Thoracic aorta (tissue), 2 donors: Measurements from ENCODE around the gene ZNF785. TPM values are rescaled to one million over a fixed set of nuclear protein-coding genes. Genes with fewer than 3 reads are reported as not detected.

Experiments
- ATAC-seq: fragments of 150-250 bp; one replicate; pipeline ENCODE4 v1.8.0; 2017; ENCODE audit warnings: low read depth; ENCODE audit not compliant: insufficient number of reproducible peaks, low FRiP score
- DNase-seq: peaks from one replicate; pipeline ENCODE4 v3.0.0-alpha.2; 2020; ENCODE audit warnings: low spot score
- H3K27ac ChIP-seq, 2 donors: fragments of 200-600 bp; sonication (generic); 1 replicate in 1 of 2; 2 replicates in 1 of 2; pipeline ENCODE4 v1.5.1; 2016; ENCODE audit warnings: mild to moderate bottlenecking in 2 of 2, moderate library complexity in 2 of 2
- H3K27me3 ChIP-seq: fragments of 200-600 bp; sonication (generic); replicated peaks from 2 replicates; pipeline ENCODE4 v1.6.0; 2016; ENCODE audit warnings: mild to moderate bottlenecking; ENCODE audit not compliant: insufficient read depth
- H3K36me3 ChIP-seq: fragments of 200-600 bp; sonication (generic); one replicate; pipeline ENCODE4 v1.5.1; 2016
- H3K4me1 ChIP-seq, 2 donors: fragments of 200-600 bp; sonication (generic); 1 replicate in 1 of 2; 2 replicates in 1 of 2; pipeline versions ENCODE4 v1.5.1 to v1.6.0; 2016; ENCODE audit warnings: low read depth in 2 of 2, mild to moderate bottlenecking in 1 of 2; ENCODE audit not compliant: control insufficient read depth in 1 of 2
- H3K4me3 ChIP-seq: fragments of 200-600 bp; sonication (generic); 2 replicates; pipeline ENCODE4 v1.5.1; 2016; ENCODE audit warnings: mild to moderate bottlenecking
- H3K9me3 ChIP-seq: fragments of 200-600 bp; sonication (generic); 2 replicates; pipeline ENCODE4 v1.5.1; 2016
- total RNA-seq, 2 donors: library from RNA; depleted of rRNA; stranded (reverse); fragments of >200 nt; gene quantifications; one replicate each; pipeline versions ENCODE4 v1.1.0 to v1.2.3, GENCODE V29; 2016
- TF ChIP-seq, protein P1 (sequence below): fragments of 200-600 bp; sonication (generic); IDR thresholded peaks from one replicate; pipeline ENCODE4 v1.5.1; 2019; ENCODE audit warnings: antibody characterized with exemption

The ZNF785 gene
- total RNA-seq, 2 donors from 2014 or later: 10.9 to 15.6 TPM

DNA sequence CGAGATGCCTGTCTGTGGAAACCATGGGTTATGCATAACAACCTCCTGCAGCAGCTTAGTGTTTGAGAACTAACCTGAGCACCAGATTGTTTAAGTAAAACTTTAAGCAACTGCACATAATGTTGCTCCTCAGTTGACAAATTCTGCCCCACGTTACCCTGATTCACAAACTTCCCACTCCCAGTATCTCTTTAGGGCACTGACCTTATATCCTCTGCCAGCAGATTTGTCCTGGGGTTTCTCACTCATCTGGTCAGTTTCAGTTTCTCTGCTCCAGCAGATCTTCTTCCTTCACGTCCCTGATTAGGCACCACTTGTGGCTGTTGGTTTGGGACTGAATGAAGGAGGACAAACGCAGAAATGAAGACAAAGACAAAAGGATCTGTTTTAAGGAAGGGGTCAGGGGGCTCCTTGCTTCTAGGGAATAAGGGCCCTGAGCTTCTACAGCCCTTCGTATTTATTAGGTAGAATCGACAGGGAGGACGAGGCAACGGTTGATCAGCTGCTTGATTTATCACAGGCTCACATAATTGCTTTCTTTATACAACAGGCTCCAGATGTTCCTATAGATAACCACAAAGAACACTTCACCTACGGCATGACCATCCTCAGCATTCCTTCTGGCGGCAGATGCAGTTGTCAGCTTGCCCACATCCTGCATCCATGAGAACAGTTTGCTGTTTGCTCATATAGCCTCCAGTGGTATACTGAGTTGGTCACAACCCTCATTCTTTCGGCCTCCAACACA is 38.2 kb upstream of the ZNF785 start:
- DNase-seq (no peak), ATAC-seq (no peak)
- no peaks in the 10 kb centered on the region for H3K27me3 ChIP-seq
- no peaks in the 10 kb centered on the region for H3K9me3 ChIP-seq
- no peak overlapping the region for H3K27ac ChIP-seq
- TF ChIP-seq, protein P1, sequence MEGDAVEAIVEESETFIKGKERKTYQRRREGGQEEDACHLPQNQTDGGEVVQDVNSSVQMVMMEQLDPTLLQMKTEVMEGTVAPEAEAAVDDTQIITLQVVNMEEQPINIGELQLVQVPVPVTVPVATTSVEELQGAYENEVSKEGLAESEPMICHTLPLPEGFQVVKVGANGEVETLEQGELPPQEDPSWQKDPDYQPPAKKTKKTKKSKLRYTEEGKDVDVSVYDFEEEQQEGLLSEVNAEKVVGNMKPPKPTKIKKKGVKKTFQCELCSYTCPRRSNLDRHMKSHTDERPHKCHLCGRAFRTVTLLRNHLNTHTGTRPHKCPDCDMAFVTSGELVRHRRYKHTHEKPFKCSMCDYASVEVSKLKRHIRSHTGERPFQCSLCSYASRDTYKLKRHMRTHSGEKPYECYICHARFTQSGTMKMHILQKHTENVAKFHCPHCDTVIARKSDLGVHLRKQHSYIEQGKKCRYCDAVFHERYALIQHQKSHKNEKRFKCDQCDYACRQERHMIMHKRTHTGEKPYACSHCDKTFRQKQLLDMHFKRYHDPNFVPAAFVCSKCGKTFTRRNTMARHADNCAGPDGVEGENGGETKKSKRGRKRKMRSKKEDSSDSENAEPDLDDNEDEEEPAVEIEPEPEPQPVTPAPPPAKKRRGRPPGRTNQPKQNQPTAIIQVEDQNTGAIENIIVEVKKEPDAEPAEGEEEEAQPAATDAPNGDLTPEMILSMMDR: no peak
- H3K4me1 ChIP-seq: no peaks in the 10 kb centered on the region
- no peaks in the 10 kb centered on the region for H3K36me3 ChIP-seq
- no peak overlapping the region for H3K4me3 ChIP-seq

DNA sequence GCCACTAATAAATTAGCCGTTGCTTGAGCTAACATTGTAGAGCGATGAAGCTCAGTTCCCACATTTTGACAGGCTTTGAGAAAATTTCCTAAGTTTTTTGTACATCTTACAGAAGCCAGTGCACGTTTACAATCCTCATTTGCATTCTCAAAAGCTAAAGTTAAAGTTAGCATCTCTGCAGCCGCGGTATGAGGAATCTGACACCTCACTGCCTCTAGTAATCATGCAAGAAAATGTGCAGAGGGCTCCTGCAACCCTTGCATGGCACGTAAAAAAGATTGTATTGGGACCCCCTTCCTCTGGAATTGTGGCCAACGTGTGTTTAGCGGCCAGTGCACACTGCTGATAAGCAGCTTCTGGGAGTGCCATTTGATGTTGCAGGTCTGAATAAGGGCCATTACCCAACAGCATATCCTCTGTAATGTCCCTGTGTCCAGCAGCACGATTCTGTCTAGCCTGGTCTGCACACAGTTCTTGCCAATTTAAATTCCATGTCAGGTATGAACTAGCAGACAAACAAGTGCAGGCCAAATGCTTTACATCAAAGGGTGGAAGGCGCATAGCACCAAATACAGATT is 37.0 kb upstream of the ZNF785 start:
- Histone ChIP-seq H3K4me1 (no peaks in the 10 kb centered on the region), H3K9me3 (no peaks in the 10 kb centered on the region), H3K36me3 (no peaks in the 10 kb centered on the region), H3K4me3 (no peak overlapping the region), H3K27me3 (no peaks in the 10 kb centered on the region), H3K27ac (no peak overlapping the region)
- DNase-seq (no peak), ATAC-seq (no peak)
- TF ChIP-seq, protein P1: no peak

DNA sequence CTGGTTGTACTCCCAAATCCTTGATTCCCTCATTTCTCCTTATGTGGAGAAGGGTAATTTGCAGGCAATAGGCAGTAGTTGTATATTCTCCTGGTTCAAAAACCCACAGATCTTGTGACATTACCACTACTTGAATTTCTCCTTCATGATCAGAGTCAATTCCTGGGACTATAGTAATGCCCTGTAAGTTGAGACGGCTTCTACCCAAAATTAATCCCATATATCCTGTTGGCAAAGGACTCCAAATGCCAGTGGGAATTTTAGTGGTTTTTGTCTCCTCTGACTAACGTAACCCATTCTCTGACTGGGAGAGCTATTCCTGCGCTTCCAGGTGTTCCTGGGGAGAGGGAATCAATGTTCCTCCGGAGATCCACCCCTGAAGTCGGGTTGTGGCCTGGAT is 36.3 kb upstream of the ZNF785 start:
- H3K4me3 ChIP-seq: no peak overlapping the region
- TF ChIP-seq, protein P1: no peak
- H3K4me1 ChIP-seq: no peaks in the 10 kb centered on the region
- ATAC-seq (no peak), DNase-seq (no peak)
- no peaks in the 10 kb centered on the region for H3K36me3 ChIP-seq
- H3K27ac ChIP-seq: no peak overlapping the region
- no peaks in the 10 kb centered on the region for H3K27me3 ChIP-seq
- no peaks in the 10 kb centered on the region for H3K9me3 ChIP-seq

DNA sequence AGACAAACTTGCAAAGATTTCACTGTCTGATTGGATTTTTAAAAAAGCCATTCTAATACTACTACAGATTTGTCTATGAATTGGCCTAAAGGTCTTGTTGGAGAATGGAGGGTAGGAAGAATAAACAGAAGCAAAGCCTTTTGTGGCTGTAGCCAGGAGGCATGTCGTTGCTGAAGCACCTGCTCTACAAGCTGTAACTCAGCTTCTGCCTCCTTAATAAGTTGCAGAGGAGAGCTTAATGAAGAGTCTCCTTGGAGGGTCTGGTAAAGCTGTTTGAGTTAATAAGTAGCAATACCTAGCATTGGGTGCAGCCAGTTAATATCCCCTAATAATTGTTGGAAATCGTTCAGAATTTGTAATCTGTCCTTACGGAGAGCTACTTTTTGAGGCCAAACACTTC is 34.7 kb upstream of the ZNF785 start:
- no peak overlapping the region for H3K27ac ChIP-seq
- no peak for ATAC-seq

DNA sequence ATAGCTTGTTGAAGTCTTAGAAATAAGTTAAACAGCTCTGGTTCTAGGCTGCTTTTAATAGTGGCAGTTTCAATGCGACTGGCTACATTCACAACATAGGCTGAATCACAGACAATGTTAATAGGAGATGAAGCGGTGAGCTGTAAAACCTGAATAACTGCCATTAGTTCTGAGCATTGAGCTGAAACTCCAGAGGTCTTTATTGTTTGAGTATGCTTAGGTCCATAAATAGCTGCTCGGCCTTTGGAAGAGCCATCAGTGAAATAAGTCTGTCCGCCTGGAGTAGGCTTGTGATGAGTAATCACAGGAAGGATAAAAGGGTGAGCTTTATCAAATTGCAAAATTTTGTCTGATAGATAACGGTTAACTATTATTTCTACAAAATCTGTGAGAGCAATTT is 34.1 kb upstream of the ZNF785 start:
- no peaks in the 10 kb centered on the region for H3K4me1 ChIP-seq
- H3K9me3 ChIP-seq: no peaks in the 10 kb centered on the region
- DNase-seq (no peak), ATAC-seq (no peak)
- H3K27me3 ChIP-seq: no peaks in the 10 kb centered on the region
- no peak overlapping the region for H3K4me3 ChIP-seq
- no peaks in the 10 kb centered on the region for H3K36me3 ChIP-seq
- H3K27ac ChIP-seq: no peak overlapping the region
- TF ChIP-seq, protein P1: no peak

More for the DNA sequence above, 34.7 kb upstream of the ZNF785 start:
- no peaks in the 10 kb centered on the region for H3K9me3 ChIP-seq
- no peak for DNase-seq
- H3K27me3 ChIP-seq: no peaks in the 10 kb centered on the region
- no peaks in the 10 kb centered on the region for H3K4me1 ChIP-seq
- H3K4me3 ChIP-seq: no peak overlapping the region
- TF ChIP-seq, protein P1: no peak
- H3K36me3 ChIP-seq: no peaks in the 10 kb centered on the region
